Measurements from ENCODE around the gene PTPRCAP. TPM values are rescaled to one million over a fixed set of nuclear protein-coding genes. Genes with fewer than 3 reads are reported as not detected.
A peak's percentile ranks its signal among the peaks of the same experiment; 100 is the strongest.
"Not testable (repeated sequence)": the region's sequence is repeated elsewhere in the genome, so short reads cannot be mapped to it uniquely, and the experiment has no call there.

Gene PTPRCAP
- polyA plus RNA-seq, 3 donors from 2014 or later = 1,315 to 1,354 (median 1,351) TPM

DNA sequence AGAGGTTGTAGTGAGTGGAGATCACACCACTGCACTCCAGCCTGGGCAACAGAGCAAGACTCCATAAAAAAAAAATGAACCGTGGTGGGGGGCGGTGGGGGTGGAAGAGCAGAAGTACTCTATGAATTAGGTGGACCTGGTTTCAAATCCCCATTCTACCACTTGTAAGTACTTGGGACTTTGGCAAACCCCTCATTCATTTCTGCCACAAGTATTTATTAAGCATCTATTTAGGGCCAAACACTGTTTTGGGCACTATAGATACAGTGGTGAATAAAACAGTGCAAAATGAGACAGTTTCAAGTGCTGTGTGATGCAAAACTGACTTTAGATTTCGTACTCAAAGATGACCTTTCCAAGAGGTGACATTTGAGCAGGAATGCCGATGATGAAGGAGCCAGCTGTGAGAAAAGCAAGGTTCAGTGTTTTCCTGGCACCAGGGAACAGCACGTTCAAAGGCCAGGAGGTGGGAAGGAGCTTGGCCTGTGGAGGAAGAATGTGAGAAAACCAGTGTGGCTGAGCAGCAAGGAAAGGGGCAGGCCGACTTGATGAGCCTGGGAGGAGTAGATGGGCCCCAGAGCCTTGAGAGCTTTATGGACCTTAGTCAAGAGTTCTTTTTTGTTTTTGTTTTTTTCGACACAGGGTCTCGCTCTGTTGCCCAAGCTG is 33.0 kb upstream of the PTPRCAP start:
- Mint-ChIP-seq H3K36me3 (no peaks in the 10 kb centered on the region), H3K4me1 (peaks cover 13 to 16% of the 10 kb centered on the region in 2 donors), H3K4me3 (peak overlapping the region in 3 of 5 donors; percentile 32 to 80 (median 68)), H3K27ac (peak overlapping the region in 4 of 6 donors; percentile 40 to 71 (median 62)), H3K9me3 (no peaks in the 10 kb centered on the region), H3K27me3 (ENCODE audit: low read depth in 3 of 3) (peaks cover 0 to 4% (median under 1%) of the 10 kb centered on the region in 3 donors)
- DNase-seq = no peak

- Mint-ChIP-seq H3K9me3 (no peaks in the 10 kb centered on the region), H3K27ac (peak overlapping the region; percentile 70 to 92 (median 84)), H3K4me3 (peak overlapping the region; percentile 71 to 83 (median 80)), H3K36me3 (no peaks in the 10 kb centered on the region), H3K27me3 (ENCODE audit: low read depth in 3 of 3) (peaks cover 0 to 8% (median 3%) of the 10 kb centered on the region in 3 donors), H3K4me1 (peaks cover 19 to 21% of the 10 kb centered on the region in 2 donors)
- no peak for DNase-seq
Measured at GRCh38 chr11:67469508-67469811, 32.0 kb upstream of the PTPRCAP start.

DNA sequence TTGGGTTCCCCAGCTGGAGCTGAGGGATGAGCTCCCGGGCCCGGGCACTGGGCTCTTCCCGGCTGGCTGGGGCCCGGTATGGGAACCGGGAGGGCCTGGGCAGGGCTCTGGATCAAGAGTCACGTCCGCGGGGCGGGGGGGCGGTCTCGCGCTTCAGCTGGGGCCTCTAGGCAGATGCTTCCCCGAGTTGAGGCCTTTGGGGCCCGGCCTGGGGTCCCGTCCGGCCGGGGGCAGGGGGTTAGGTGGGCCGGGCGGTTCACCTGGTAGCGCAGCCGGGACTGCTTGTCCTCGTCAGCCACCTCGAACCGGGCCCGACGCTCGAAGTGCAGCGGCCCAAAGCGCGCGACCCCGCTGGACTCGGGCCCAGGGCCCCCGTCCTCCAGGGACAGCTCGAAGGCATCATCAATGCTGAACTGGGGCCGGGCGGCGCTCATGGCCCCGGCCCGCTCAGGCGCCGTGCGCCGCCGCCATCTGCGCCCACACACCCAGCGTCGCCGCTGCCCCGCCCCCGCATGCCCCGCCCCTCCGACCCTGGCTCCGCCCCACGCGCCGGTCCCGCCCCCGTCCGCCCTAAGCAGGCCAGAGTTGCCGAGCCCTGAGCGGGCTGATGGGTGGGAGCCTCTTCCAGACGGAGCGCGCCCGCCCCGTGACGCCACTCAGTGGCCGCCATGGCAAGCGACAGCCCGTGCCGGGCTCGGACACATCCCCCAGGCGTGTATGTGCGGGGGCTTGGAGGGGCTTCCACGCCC is 31.5 kb upstream of the PTPRCAP start, which contains the start of gene TMEM134:
Gene TMEM134 (minus strand): TSS at position 493 of the 749 bp plus-strand sequence. CDS start 59 bp downstream, at position 434.
- DNase-seq = peak; percentile 85 to 90 (median 89)
- H3K27ac Mint-ChIP-seq = peak within 1 kb of the TSS; percentile 70 to 92 (median 86)
- no peaks in the 10 kb centered on the region for H3K9me3 Mint-ChIP-seq
- H3K36me3 Mint-ChIP-seq = no peaks in the 10 kb centered on the region
- H3K27me3 Mint-ChIP-seq (ENCODE audit: low read depth in 3 of 3) = peaks cover 0 to 9% (median 3%) of the 10 kb centered on the region in 3 donors
- peak within 1 kb of the TSS; percentile 82 to 87 (median 83) for H3K4me3 Mint-ChIP-seq
- peaks cover 24 to 26% of the 10 kb centered on the region in 2 donors for H3K4me1 Mint-ChIP-seq

- H3K4me3 Mint-ChIP-seq = peak overlapping the region; percentile 82 to 87 (median 83)
- H3K27ac Mint-ChIP-seq = peak overlapping the region; percentile 61 to 89 (median 77)
- peaks cover 0 to 9% (median 3%) of the 10 kb centered on the region in 3 donors for H3K27me3 Mint-ChIP-seq (ENCODE audit: low read depth in 3 of 3)
- no peaks in the 10 kb centered on the region for H3K36me3 Mint-ChIP-seq
- no peaks in the 10 kb centered on the region for H3K9me3 Mint-ChIP-seq
- H3K4me1 Mint-ChIP-seq = peaks cover 25 to 29% of the 10 kb centered on the region in 2 donors
- DNase-seq = no peak
Measured at GRCh38 chr11:67468456-67468758, 30.9 kb upstream of the PTPRCAP start.

DNA sequence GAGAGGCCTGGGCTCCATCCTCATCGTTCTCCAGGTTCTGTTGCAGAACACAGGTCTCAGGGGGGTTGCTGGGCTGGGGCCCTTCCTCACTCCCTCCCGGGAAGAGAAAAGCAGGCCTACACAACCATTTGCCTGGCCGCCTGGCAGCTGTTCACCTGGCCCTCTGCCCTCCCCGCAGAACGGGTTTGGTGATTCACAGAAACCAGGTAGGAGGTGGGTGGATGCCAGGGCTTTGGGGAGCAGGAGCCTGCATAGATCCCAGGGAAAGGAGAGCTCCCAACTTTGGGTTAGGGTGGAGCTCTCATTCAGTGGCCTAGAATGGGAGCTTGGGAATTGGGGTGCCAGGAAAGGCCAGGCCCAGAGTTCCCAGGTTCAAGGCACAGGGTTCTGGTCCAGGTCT is 30.6 kb upstream of the PTPRCAP start:
- H3K9me3 Mint-ChIP-seq = no peaks in the 10 kb centered on the region
- peaks cover 25 to 29% of the 10 kb centered on the region in 2 donors for H3K4me1 Mint-ChIP-seq
- peaks cover 0 to 9% (median 2%) of the 10 kb centered on the region in 3 donors for H3K27me3 Mint-ChIP-seq (ENCODE audit: low read depth in 3 of 3)
- H3K4me3 Mint-ChIP-seq = peak overlapping the region; percentile 82 to 87 (median 83)
- DNase-seq = no peak
- no peaks in the 10 kb centered on the region for H3K36me3 Mint-ChIP-seq
- peak overlapping the region; percentile 61 to 89 (median 78) for H3K27ac Mint-ChIP-seq

DNA sequence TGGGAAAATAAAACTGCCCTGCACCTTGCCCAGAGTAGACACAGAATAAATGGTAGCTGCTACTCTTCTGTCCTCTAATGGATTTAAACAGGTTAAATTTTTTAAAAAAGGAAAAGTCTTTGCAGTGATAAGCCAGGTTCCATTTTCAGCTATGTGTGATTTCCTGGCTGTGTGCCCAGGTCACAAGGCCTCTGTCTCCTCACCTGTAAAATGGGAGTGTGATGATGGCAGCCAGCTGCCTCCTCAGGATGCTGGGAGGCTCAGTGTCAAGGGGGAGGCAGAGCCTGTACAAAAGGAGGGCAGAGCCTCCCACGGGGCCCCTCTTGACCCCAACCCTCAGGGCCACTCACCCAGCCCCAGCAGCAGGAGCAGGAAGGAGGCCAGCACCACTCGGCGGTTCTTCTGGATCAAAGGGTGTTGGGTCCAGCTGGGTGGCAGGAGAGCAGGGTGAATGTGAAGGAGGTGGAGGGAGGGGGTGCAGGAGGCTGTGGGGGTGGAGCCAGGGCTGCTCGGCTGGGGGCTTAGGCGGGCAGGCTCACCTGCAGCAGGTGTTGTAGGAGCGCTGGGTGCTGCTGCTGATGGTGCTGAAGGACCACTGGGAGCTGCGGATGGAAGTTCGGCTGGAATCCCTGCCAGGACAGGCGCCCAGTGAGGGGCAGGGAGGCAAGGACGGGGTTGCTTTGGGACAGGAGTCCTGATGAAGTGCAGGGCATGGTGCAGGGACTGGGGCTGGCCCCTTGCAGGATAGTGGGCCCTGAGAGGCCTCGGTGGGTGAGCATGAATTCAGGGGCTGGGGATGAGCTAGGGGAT is 29.7 kb upstream of the PTPRCAP start:
- Mint-ChIP-seq H3K27me3 (ENCODE audit: low read depth in 3 of 3) (peaks cover 0 to 9% (median 2%) of the 10 kb centered on the region in 3 donors), H3K36me3 (no peaks in the 10 kb centered on the region), H3K9me3 (no peaks in the 10 kb centered on the region), H3K4me1 (peaks cover 25 to 31% of the 10 kb centered on the region in 2 donors), H3K27ac (peak overlapping the region in 5 of 6 donors; percentile 34 to 83 (median 67)), H3K4me3 (peak overlapping the region; percentile 19 to 87 (median 52))
- no peak for DNase-seq

DNA sequence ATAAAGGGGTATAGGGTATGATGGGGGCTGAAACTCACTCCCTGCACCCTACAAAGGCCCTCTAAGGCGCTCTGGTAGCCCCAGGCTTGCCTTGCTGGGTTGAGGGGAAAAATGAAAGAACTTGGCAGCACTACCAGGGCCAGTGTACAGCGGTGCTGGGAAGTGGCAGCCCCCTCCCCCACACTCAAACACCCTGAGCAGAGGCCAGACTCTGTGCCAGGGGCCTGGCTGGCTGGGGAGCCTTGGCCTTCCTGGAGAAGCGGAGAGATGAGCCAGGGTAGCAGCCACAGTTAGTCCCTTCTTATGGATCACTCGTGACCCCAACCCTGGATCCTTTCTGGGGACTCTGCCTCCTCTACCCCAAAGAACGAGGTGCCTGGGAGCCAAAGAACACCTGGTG is 28.9 kb upstream of the PTPRCAP start:
- peak overlapping the region in 3 of 6 donors; percentile 16 to 50 (median 34) for H3K27ac Mint-ChIP-seq
- peaks cover 0 to 9% (median 0%) of the 10 kb centered on the region in 3 donors for H3K27me3 Mint-ChIP-seq (ENCODE audit: low read depth in 3 of 3)
- H3K4me3 Mint-ChIP-seq = peak overlapping the region in 1 of 5 donors; percentile 41
- peaks cover 25 to 31% of the 10 kb centered on the region in 2 donors for H3K4me1 Mint-ChIP-seq
- H3K36me3 Mint-ChIP-seq = no peaks in the 10 kb centered on the region
- no peak for DNase-seq
- no peaks in the 10 kb centered on the region for H3K9me3 Mint-ChIP-seq

GRCh38 chr11:67465530-67465929 is 28.0 kb upstream of the PTPRCAP start:
- H3K36me3 Mint-ChIP-seq; H3K9me3 Mint-ChIP-seq; H3K27me3 Mint-ChIP-seq (ENCODE audit: low read depth in 3 of 3); DNase-seq: not testable (repeated sequence)
- Mint-ChIP-seq H3K4me1 (peaks cover 25 to 31% of the 10 kb centered on the region in 2 donors), H3K4me3 (peak overlapping the region; percentile 77 to 88 (median 82)), H3K27ac (peak overlapping the region; percentile 76 to 93 (median 90))

GRCh38 chr11:67465189-67465510 is 27.7 kb upstream of the PTPRCAP start:
- Mint-ChIP-seq H3K4me3 (peak overlapping the region; percentile 77 to 88 (median 82)), H3K27me3 (ENCODE audit: low read depth in 3 of 3) (peaks cover 0 to 9% (median 0%) of the 10 kb centered on the region in 3 donors), H3K4me1 (peaks cover 25 to 31% of the 10 kb centered on the region in 2 donors), H3K27ac (peak overlapping the region; percentile 76 to 93 (median 90)), H3K36me3 (no peaks in the 10 kb centered on the region), H3K9me3 (no peaks in the 10 kb centered on the region)
- DNase-seq = no peak

- Mint-ChIP-seq H3K27me3 (ENCODE audit: low read depth in 3 of 3) (peaks cover 0 to 9% (median 0%) of the 10 kb centered on the region in 3 donors), H3K4me1 (peaks cover 24 to 31% of the 10 kb centered on the region in 2 donors), H3K36me3 (peaks cover 0 to 3% (median 0%) of the 10 kb centered on the region in 3 donors), H3K9me3 (no peaks in the 10 kb centered on the region), H3K27ac (peak overlapping the region; percentile 76 to 92 (median 86)), H3K4me3 (peak overlapping the region; percentile 77 to 88 (median 82))
- DNase-seq = peak; percentile 92 to 95 (median 94)
Measured at GRCh38 chr11:67464411-67465188, 27.1 kb upstream of the PTPRCAP start.

DNA sequence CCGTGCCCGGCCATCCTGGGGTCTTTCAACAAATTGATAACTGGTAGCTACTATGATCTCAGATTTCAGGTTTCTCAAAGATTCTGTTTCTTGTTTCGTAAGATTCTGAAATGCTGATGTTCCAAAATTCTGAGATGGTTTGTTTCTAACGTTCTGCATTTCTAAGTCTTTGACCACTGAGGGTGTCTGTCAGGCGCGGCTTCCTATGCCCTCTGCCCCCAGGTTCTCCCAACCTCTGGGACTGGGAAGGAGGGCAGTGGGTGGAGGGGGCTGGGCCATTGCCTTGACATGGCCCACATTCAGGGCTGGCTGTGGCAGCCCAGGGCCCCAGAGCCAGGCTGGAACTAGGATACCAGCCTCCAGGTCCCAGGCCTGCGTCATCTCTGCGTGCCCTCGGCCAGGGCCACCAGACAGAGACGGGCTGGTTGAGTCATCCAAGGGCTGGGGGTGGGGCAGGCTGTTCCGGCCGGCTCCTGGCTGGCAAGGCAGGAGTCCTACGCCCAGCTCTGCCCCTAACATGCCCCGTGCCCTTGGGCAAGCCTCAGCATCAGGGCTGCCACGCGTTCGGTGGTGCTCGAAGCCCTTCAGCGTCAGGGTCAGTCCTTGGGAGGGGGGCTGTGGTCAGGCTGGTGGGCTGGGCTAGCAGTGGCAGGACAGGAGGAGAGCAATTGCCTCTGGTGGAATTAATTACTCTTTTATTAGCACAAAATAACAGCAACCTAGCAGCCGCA is 26.4 kb upstream of the PTPRCAP start:
- DNase-seq = no peak
- peaks cover 19 to 28% of the 10 kb centered on the region in 2 donors for H3K4me1 Mint-ChIP-seq
- peak overlapping the region; percentile 76 to 92 (median 85) for H3K27ac Mint-ChIP-seq
- H3K9me3 Mint-ChIP-seq = no peaks in the 10 kb centered on the region
- H3K4me3 Mint-ChIP-seq = peak overlapping the region; percentile 77 to 88 (median 82)
- H3K36me3 Mint-ChIP-seq = peaks cover 0 to 3% (median 0%) of the 10 kb centered on the region in 3 donors
- peaks cover 0 to 9% (median 0%) of the 10 kb centered on the region in 3 donors for H3K27me3 Mint-ChIP-seq (ENCODE audit: low read depth in 3 of 3)

GRCh38 chr11:67463186-67463585 is 25.7 kb upstream of the PTPRCAP start:
- H3K9me3 Mint-ChIP-seq = no peaks in the 10 kb centered on the region
- H3K36me3 Mint-ChIP-seq = peaks cover 0 to 3% (median 0%) of the 10 kb centered on the region in 3 donors
- H3K4me1 Mint-ChIP-seq = peaks cover 15 to 24% of the 10 kb centered on the region in 2 donors
- peak overlapping the region in 2 of 6 donors; percentile 49 to 57 for H3K27ac Mint-ChIP-seq
- peaks cover 0 to 10% (median 0%) of the 10 kb centered on the region in 3 donors for H3K27me3 Mint-ChIP-seq (ENCODE audit: low read depth in 3 of 3)
- DNase-seq = no peak
- peak overlapping the region in 1 of 5 donors; percentile 6 for H3K4me3 Mint-ChIP-seq
